CD4-positive, alpha-beta memory T cell (primary cell): ENCODE measurements around the gene GMNN. TPM values are rescaled to one million over a fixed set of nuclear protein-coding genes. Genes with fewer than 3 reads are reported as not detected.
"Not testable (repeated sequence)": the region's sequence is repeated elsewhere in the genome, so short reads cannot be mapped to it uniquely, and the experiment has no call there.

ENCODE experiments used
- CTCF ChIA-PET: fragments of 350-600 bp; sonication (Branson Sonifier 250); formaldehyde crosslinking; loops from one replicate; lab custom pipeline; 2021; ENCODE audit warnings: inconsistent platforms; ENCODE audit not compliant: partially characterized antibody; lab: Charles Lee
- POLR2A ChIA-PET: fragments of 350-600 bp; sonication (Branson Sonifier 250); formaldehyde crosslinking; loops from one replicate; lab custom pipeline; 2021; ENCODE audit not compliant: partially characterized antibody; lab: Charles Lee
- DNase-seq, 5 donors: peaks; one replicate each; pipeline versions ENCODE4 v3.0.0 to v3.0.0-alpha.2; 2020 to 2022; ENCODE audit warnings: mixed read lengths in 1 of 5
- H3K27ac ChIP-seq: one replicate; pipeline ENCODE4 v1.7.0; 2013; ENCODE audit warnings: low read depth, low read length
- H3K27me3 ChIP-seq: 2 replicates; pipeline ENCODE4 v1.7.0; 2013; ENCODE audit warnings: mild to moderate bottlenecking, low read length, moderate library complexity; ENCODE audit not compliant: insufficient read depth
- H3K36me3 ChIP-seq: 2 replicates; pipeline ENCODE4 v1.7.0; 2013; ENCODE audit warnings: mild to moderate bottlenecking, low read length, moderate library complexity; ENCODE audit not compliant: insufficient read depth
- H3K4me1 ChIP-seq: 2 replicates; pipeline ENCODE4 v1.7.0; 2013; ENCODE audit warnings: mild to moderate bottlenecking, low read length, moderate library complexity; ENCODE audit not compliant: insufficient read depth
- H3K4me3 ChIP-seq, 2 donors: one replicate each; pipeline ENCODE4 v1.7.0; 2013; ENCODE audit warnings: low read length in 2 of 2, mild to moderate bottlenecking in 1 of 2
- H3K9me3 ChIP-seq, 2 donors: one replicate each; pipeline ENCODE4 v1.7.0; 2013; ENCODE audit warnings: low read length in 2 of 2, control low read depth in 1 of 2; ENCODE audit not compliant: control insufficient read depth in 1 of 2
- H3K27ac Mint-ChIP-seq, 7 donors: one replicate each; pipeline ENCODE4 v1.8.0; 2020 to 2021; ENCODE audit warnings: mixed read lengths in 7 of 7, mild to moderate bottlenecking in 6 of 7, inconsistent platforms in 3 of 7, moderate library complexity in 3 of 7
- H3K27me3 Mint-ChIP-seq, 2 donors: one replicate each; pipeline ENCODE4 v1.8.0; 2020 to 2021; ENCODE audit warnings: mixed read lengths in 2 of 2
- H3K36me3 Mint-ChIP-seq, 2 donors: one replicate each; pipeline ENCODE4 v1.8.0; 2020 to 2021; ENCODE audit warnings: mixed read lengths in 2 of 2, inconsistent platforms in 1 of 2, mild to moderate bottlenecking in 1 of 2
- H3K4me1 Mint-ChIP-seq, 4 donors: one replicate each; pipeline ENCODE4 v1.8.0; 2020 to 2021; ENCODE audit warnings: mixed read lengths in 4 of 4, mild to moderate bottlenecking in 1 of 4
- H3K4me3 Mint-ChIP-seq, 8 donors: one replicate each; pipeline ENCODE4 v1.8.0; 2020 to 2021; ENCODE audit warnings: mixed read lengths in 8 of 8, mild to moderate bottlenecking in 7 of 8, moderate library complexity in 6 of 8, inconsistent platforms in 3 of 8
- H3K9me3 Mint-ChIP-seq, 8 donors: one replicate each; pipeline ENCODE4 v1.8.0; 2020 to 2021; ENCODE audit warnings: mixed read lengths in 8 of 8, mild to moderate bottlenecking in 5 of 8, inconsistent platforms in 3 of 8, moderate library complexity in 1 of 8
- intact Hi-C: fragments of 100-400 bp; cut with micrococcal nuclease; formaldehyde crosslinking; loops from one replicate; pipeline ENCODE4 v1.15.1; 2023
- polyA plus RNA-seq, 2 donors: library from polyadenylated mRNA; unstranded; fragments of 300-500 nt; fragmentation: Illumina TruSeq; gene quantifications; one replicate each; pipeline ENCODE4 v1.2.3, GENCODE V29; 2021
- total RNA-seq, 2 experiments: library from RNA; stranded (reverse); gene quantifications; one replicate each; pipeline ENCODE4 v1.2.3, GENCODE V29; 2021

Gene GMNN
- total RNA-seq (1 to 10 TPM; 6.1 to 6.7 TPM), polyA plus RNA-seq (1 to 10 TPM; 3.4 to 3.6 TPM)

- peak within 1 kb of the TSS; percentile 98 to 99 (median 99) for H3K4me3 Mint-ChIP-seq
- intact Hi-C loops, result loop anchor here (1.0 to 2.0 kb wide), 3 partner anchors 54 to 244 kb away; partner anchors contain the start of genes ACOT13 and TDP2
- peak within 1 kb of the TSS; percentile 95 to 98 for H3K4me3 ChIP-seq
- ChIA-PET CTCF (interaction anchor here (0.7 to 2.6 kb wide), 6 partner anchors 8 to 191 kb away, joined by 3 to 6 read pairs (median 4); partner anchors contain the start of gene C6orf62), POLR2A (interaction anchor here (0.8 to 2.6 kb wide), 11 partner anchors 9 to 296 kb away, joined by 3 to 29 read pairs (median 5); partner anchors contain the start of genes ACOT13, ALDH5A1, C6orf62 and TDP2)
- peak within 1 kb of the TSS; percentile 85 for H3K27ac ChIP-seq
- peaks cover 16 to 31% (median 18%) of the 10 kb centered on the region in 4 donors for H3K4me1 Mint-ChIP-seq
- peak within 1 kb of the TSS; percentile 97 to 98 (median 98) for H3K27ac Mint-ChIP-seq
- peaks cover 0 to 13% of the 10 kb centered on the region in 2 donors for H3K36me3 Mint-ChIP-seq
- H3K4me1 ChIP-seq, result peaks cover 30% of the 10 kb centered on the region
- no peaks in the 10 kb centered on the region for H3K27me3 Mint-ChIP-seq
- H3K9me3 ChIP-seq, result no peaks in the 10 kb centered on the region
- no peaks in the 10 kb centered on the region for H3K9me3 Mint-ChIP-seq
- no peaks in the 10 kb centered on the region for H3K27me3 ChIP-seq
- DNase-seq, result peak; percentile 93 to 97 (median 95)
- H3K36me3 ChIP-seq, result no peaks in the 10 kb centered on the region
These were observed at the start of gene GMNN for GRCh38 chr6:24774696-24775519. GMNN (plus strand) TSS chr6:24774937; CDS start chr6:24777247, 2,310 bp downstream.

- H3K27me3 ChIP-seq, H3K9me3 ChIP-seq, H3K27me3 Mint-ChIP-seq, H3K4me1 ChIP-seq, DNase-seq, CTCF ChIA-PET, H3K27ac ChIP-seq, H3K36me3 ChIP-seq, H3K27ac Mint-ChIP-seq, H3K4me3 Mint-ChIP-seq, H3K4me3 ChIP-seq, H3K4me1 Mint-ChIP-seq, intact Hi-C loops: not testable (repeated sequence)
- peaks cover 0 to 27% (median 20%) of the 10 kb centered on the region in 8 donors for H3K9me3 Mint-ChIP-seq
- peaks cover 5 to 10% of the 10 kb centered on the region in 2 donors for H3K36me3 Mint-ChIP-seq
- POLR2A ChIA-PET, result interaction anchor here (1.7 kb wide), 1 partner anchor 9 kb away, joined by 4 read pairs; no protein-coding TSS in a partner anchor
These were observed 44.1 kb upstream of the GMNN start for GRCh38 chr6:24730653-24731052.

GRCh38 chr6:24731456-24732134, 43.1 kb upstream of the GMNN start:
- H3K36me3 ChIP-seq, H3K27ac Mint-ChIP-seq, DNase-seq, H3K27me3 Mint-ChIP-seq, H3K4me3 ChIP-seq, intact Hi-C loops, H3K9me3 ChIP-seq, H3K4me3 Mint-ChIP-seq, CTCF ChIA-PET, H3K27ac ChIP-seq, H3K4me1 Mint-ChIP-seq, H3K27me3 ChIP-seq, H3K4me1 ChIP-seq: not testable (repeated sequence)
- Mint-ChIP-seq H3K9me3 (peaks cover 0 to 27% (median 20%) of the 10 kb centered on the region in 8 donors), H3K36me3 (peaks cover 5 to 10% of the 10 kb centered on the region in 2 donors)
- POLR2A ChIA-PET, result interaction anchor here (1.7 kb wide), 1 partner anchor 10 kb away, joined by 4 read pairs; no protein-coding TSS in a partner anchor

GRCh38 chr6:24734166-24734565, 40.6 kb upstream of the GMNN start:
- Histone ChIP-seq H3K36me3 (no peaks in the 10 kb centered on the region), H3K27ac (no peak overlapping the region), H3K27me3 (no peaks in the 10 kb centered on the region), H3K4me3 (no peak overlapping the region), H3K9me3 (peaks cover 0 to 3% of the 10 kb centered on the region in 2 donors), H3K4me1 (no peaks in the 10 kb centered on the region)
- DNase-seq, result no peak
- no peak overlapping the region for H3K4me3 Mint-ChIP-seq
- CTCF ChIA-PET, result no interaction called here
- H3K27ac Mint-ChIP-seq, result no peak overlapping the region
- H3K27me3 Mint-ChIP-seq, result peaks cover 0 to 2% of the 10 kb centered on the region in 2 donors
- H3K36me3 Mint-ChIP-seq, result peaks cover 5 to 10% of the 10 kb centered on the region in 2 donors
- intact Hi-C loops, result no loop called here
- POLR2A ChIA-PET, result no interaction called here
- H3K9me3 Mint-ChIP-seq, result peaks cover 0 to 27% (median 20%) of the 10 kb centered on the region in 8 donors
- peaks cover 0 to 3% (median 0%) of the 10 kb centered on the region in 4 donors for H3K4me1 Mint-ChIP-seq

- intact Hi-C loops, DNase-seq, H3K27ac Mint-ChIP-seq, CTCF ChIA-PET, H3K27me3 Mint-ChIP-seq, H3K4me3 ChIP-seq, H3K4me1 Mint-ChIP-seq, H3K36me3 ChIP-seq, H3K4me3 Mint-ChIP-seq, H3K9me3 ChIP-seq, H3K4me1 ChIP-seq, H3K27ac ChIP-seq, H3K27me3 ChIP-seq: not testable (repeated sequence)
- POLR2A ChIA-PET, result interaction anchor here (0.8 kb wide), 1 partner anchor 13 kb away, joined by 3 read pairs; no protein-coding TSS in a partner anchor
- Mint-ChIP-seq H3K36me3 (peaks cover 5 to 10% of the 10 kb centered on the region in 2 donors), H3K9me3 (peaks cover 0 to 25% (median 19%) of the 10 kb centered on the region in 8 donors)
These were observed 40.0 kb upstream of the GMNN start for GRCh38 chr6:24734710-24735109.

GRCh38 chr6:24738741-24739140, 36.0 kb upstream of the GMNN start:
- H3K4me3 ChIP-seq, result no peak overlapping the region
- no peaks in the 10 kb centered on the region for H3K9me3 ChIP-seq
- no peaks in the 10 kb centered on the region for H3K4me1 ChIP-seq
- ChIA-PET POLR2A (interaction anchor here (0.8 to 1.4 kb wide), 2 partner anchors 10 to 21 kb away, joined by 3 read pairs; no protein-coding TSS in a partner anchor), CTCF (interaction anchor here (1.0 kb wide), 1 partner anchor 17 kb away, joined by 3 read pairs; no protein-coding TSS in a partner anchor)
- no peaks in the 10 kb centered on the region for H3K27me3 ChIP-seq
- no peak overlapping the region for H3K27ac ChIP-seq
- intact Hi-C loops, result no loop called here
- DNase-seq, result no peak
- Mint-ChIP-seq H3K4me1 (peaks cover 0 to 8% (median 0%) of the 10 kb centered on the region in 4 donors), H3K4me3 (no peak overlapping the region), H3K36me3 (no peaks in the 10 kb centered on the region), H3K27ac (no peak overlapping the region), H3K27me3 (peaks cover 0 to 2% of the 10 kb centered on the region in 2 donors), H3K9me3 (peaks cover 0 to 2% (median 0%) of the 10 kb centered on the region in 8 donors)
- H3K36me3 ChIP-seq, result no peaks in the 10 kb centered on the region
